ENCODE measurements around the gene BMPER. TPM values are rescaled to one million over a fixed set of nuclear protein-coding genes. Genes with fewer than 3 reads are reported as not detected.
A peak's percentile ranks its signal among the peaks of the same experiment; 100 is the strongest.

Gene BMPER
- total and polyA plus RNA-seq, 8 donors, result 7.4 to 47.7 (median 39.6) TPM

- Histone ChIP-seq H3K4me1 (no peaks in the 10 kb centered on the region), H3K4me3 (no peak overlapping the region), H3K27me3 (no peaks in the 10 kb centered on the region), H3K36me3 (no peaks in the 10 kb centered on the region), H3K9me3 (peaks cover 7 to 36% of the 10 kb centered on the region in 2 donors), H3K27ac (no peak overlapping the region)
- intact Hi-C loops (cut with DNase I), result no loop called here
- DNase-seq (no peak), ATAC-seq (no peak)
- no peak for TF ChIP-seq CTCF (IDR thresholded peaks at IDR 0.05)
Observed at GRCh38 chr7:34123316-34123715, 218.0 kb downstream of the BMPER start.

GRCh38 chr7:34124765-34125164, 219.4 kb downstream of the BMPER start:
- no peaks in the 10 kb centered on the region for H3K36me3 ChIP-seq
- H3K9me3 ChIP-seq, result peaks cover 7 to 36% of the 10 kb centered on the region in 2 donors
- intact Hi-C loops (cut with DNase I), result no loop called here
- H3K27ac ChIP-seq, result no peak overlapping the region
- TF ChIP-seq CTCF (IDR thresholded peaks at IDR 0.05), result no peak
- no peak overlapping the region for H3K4me3 ChIP-seq
- ATAC-seq (no peak), DNase-seq (no peak)
- no peaks in the 10 kb centered on the region for H3K27me3 ChIP-seq
- no peaks in the 10 kb centered on the region for H3K4me1 ChIP-seq

GRCh38 chr7:34128762-34129161, 223.4 kb downstream of the BMPER start:
- no peak for ATAC-seq
- Histone ChIP-seq H3K27me3 (no peaks in the 10 kb centered on the region), H3K9me3 (peaks cover 7 to 29% of the 10 kb centered on the region in 2 donors), H3K36me3 (no peaks in the 10 kb centered on the region), H3K4me1 (peaks cover 0 to 3% of the 10 kb centered on the region in 2 donors), H3K4me3 (no peak overlapping the region), H3K27ac (no peak overlapping the region)
- intact Hi-C loops (cut with DNase I), result no loop called here
- no peak for DNase-seq
- TF ChIP-seq CTCF (IDR thresholded peaks at IDR 0.05), result no peak

GRCh38 chr7:34130558-34131295, 225.4 kb downstream of the BMPER start:
- Histone ChIP-seq H3K9me3 (peaks cover 0 to 10% of the 10 kb centered on the region in 2 donors), H3K27me3 (no peaks in the 10 kb centered on the region), H3K4me1 (peaks cover 0 to 3% of the 10 kb centered on the region in 2 donors), H3K36me3 (no peaks in the 10 kb centered on the region), H3K4me3 (no peak overlapping the region), H3K27ac (no peak overlapping the region)
- DNase-seq, result no peak
- ATAC-seq, result peak; percentile 60
- intact Hi-C loops (cut with DNase I), result no loop called here
- no peak for TF ChIP-seq CTCF (IDR thresholded peaks at IDR 0.05)

- Histone ChIP-seq H3K27ac (no peak overlapping the region), H3K9me3 (peaks cover 0 to 5% of the 10 kb centered on the region in 2 donors), H3K4me3 (no peak overlapping the region), H3K27me3 (no peaks in the 10 kb centered on the region), H3K36me3 (no peaks in the 10 kb centered on the region), H3K4me1 (peaks cover 0 to 3% of the 10 kb centered on the region in 2 donors)
- intact Hi-C loops (cut with DNase I), result no loop called here
- TF ChIP-seq CTCF (IDR thresholded peaks at IDR 0.05), result no peak
- ATAC-seq, result no peak
- no peak for DNase-seq
Observed at GRCh38 chr7:34131371-34131770, 226.0 kb downstream of the BMPER start.

Data from left lung (tissue), 10 donors.